Kidney epithelial cell (primary cell): ENCODE measurements around the gene RSPO1. TPM values are rescaled to one million over a fixed set of nuclear protein-coding genes. Genes with fewer than 3 reads are reported as not detected.

ENCODE experiments used
- DNase-seq: peaks from one replicate; pipeline ENCODE4 v3.0.0-alpha.2; 2010; ENCODE audit warnings: low read depth
- H3K27me3 ChIP-seq: 2 replicates; pipeline ENCODE4 v1.6.0; 2011; ENCODE audit warnings: low read length; ENCODE audit not compliant: control insufficient read depth, insufficient read depth
- H3K36me3 ChIP-seq: 2 replicates; pipeline ENCODE4 v1.5.1; 2011; ENCODE audit warnings: low read length; ENCODE audit not compliant: control insufficient read depth, insufficient read depth
- H3K4me3 ChIP-seq: 2 replicates; pipeline ENCODE4 v1.5.1; 2011; ENCODE audit warnings: low read depth, mild to moderate bottlenecking, control low read depth, low read length
- CTCF ChIP-seq: IDR thresholded peaks from 2 replicates; pipeline ENCODE4 v1.5.1; 2011; ENCODE audit warnings: mild to moderate bottlenecking, moderate library complexity, low read length, control low read depth, inconsistent platforms; ENCODE audit not compliant: insufficient read depth, poor library complexity, severe bottlenecking
- total RNA-seq: library from RNA; depleted of rRNA; stranded (reverse); fragments of >200 nt; gene quantifications from 2 replicates; pipeline ENCODE4 v1.2.3, GENCODE V29; 2015

Gene RSPO1
- total RNA-seq, 1 donor from 2014 or later = 0.08 TPM

- TF ChIP-seq CTCF = no peak
- no peak for DNase-seq
- Histone ChIP-seq H3K36me3 (no peaks in the 10 kb centered on the region), H3K27me3 (peaks cover 8% of the 10 kb centered on the region), H3K4me3 (no peak overlapping the region)
Observed at GRCh38 chr1:37660664-37661063, 26.0 kb upstream of the RSPO1 start.

- H3K36me3 ChIP-seq = no peaks in the 10 kb centered on the region
- H3K27me3 ChIP-seq = peaks cover 3% of the 10 kb centered on the region
- no peak for TF ChIP-seq CTCF
- no peak overlapping the region for H3K4me3 ChIP-seq
- DNase-seq = no peak
Observed at GRCh38 chr1:37658486-37658885, 23.8 kb upstream of the RSPO1 start.

- Histone ChIP-seq H3K4me3 (no peak overlapping the region), H3K36me3 (no peaks in the 10 kb centered on the region), H3K27me3 (peaks cover 3% of the 10 kb centered on the region)
- DNase-seq = no peak
- TF ChIP-seq CTCF = no peak
Observed at GRCh38 chr1:37657620-37658412, 23.1 kb upstream of the RSPO1 start.

GRCh38 chr1:37656881-37657280 is 22.2 kb upstream of the RSPO1 start:
- H3K36me3 ChIP-seq = no peaks in the 10 kb centered on the region

GRCh38 chr1:37656026-37656425 is 21.3 kb upstream of the RSPO1 start:
- DNase-seq = no peak
- Histone ChIP-seq H3K27me3 (peaks cover 3% of the 10 kb centered on the region), H3K4me3 (no peak overlapping the region), H3K36me3 (no peaks in the 10 kb centered on the region)
- no peak for TF ChIP-seq CTCF

More at GRCh38 chr1:37656881-37657280, 22.2 kb upstream of the RSPO1 start:
- no peak for DNase-seq
- Histone ChIP-seq H3K27me3 (peaks cover 3% of the 10 kb centered on the region), H3K4me3 (no peak overlapping the region)
- no peak for TF ChIP-seq CTCF

- Histone ChIP-seq H3K36me3 (no peaks in the 10 kb centered on the region), H3K4me3 (no peak overlapping the region), H3K27me3 (no peaks in the 10 kb centered on the region)
- DNase-seq = no peak
- TF ChIP-seq CTCF = no peak
Observed at GRCh38 chr1:37655274-37655673, 20.6 kb upstream of the RSPO1 start.
